HCT116 (cell line): ENCODE results near the gene RSAD2. TPM values are rescaled to one million over a fixed set of nuclear protein-coding genes. Genes with fewer than 3 reads are reported as not detected.

Source experiments
- ATAC-seq: fragments of 200-7000 bp; cut with Tn5 transposase; 2 replicates; pipeline ENCODE4 v1.9.1; 2020; ENCODE audit warnings: mild to moderate bottlenecking, moderate library complexity
- BruUV-seq: library from RNA; stranded (reverse); fragments of 400-500 nt; replicated peaks from 2 replicates; lab custom pipeline; 2021; lab: Mats Ljungman, UMichigan
- CTCF ChIA-PET: fragments of 300-600 bp; sonication (Branson Sonifier 250); formaldehyde crosslinking; loops from one replicate; lab custom pipeline; 2021; ENCODE audit warnings: antibody characterized with exemption; lab: Charles Lee
- POLR2A ChIA-PET: fragments of 300-600, 350-600 bp; sonication (Branson Sonifier 250); formaldehyde crosslinking; loops from one replicate; lab custom pipeline; 2021; ENCODE audit warnings: antibody characterized with exemption; lab: Charles Lee
- RAD21 ChIA-PET, 2 experiments: fragments of 300-600 bp; sonication (Branson Sonifier 250); formaldehyde crosslinking; loops; one replicate each; lab custom pipeline; 2023; ENCODE audit warnings: low total read pairs in 2 of 2; ENCODE audit not compliant: uncharacterized antibody in 2 of 2, unreplicated experiment in 2 of 2, low non-redundant PET in 1 of 2; lab: Charles Lee
- DNase-seq: peaks from one replicate; pipeline ENCODE4 v3.0.0-alpha.2; 2010; ENCODE audit warnings: low read depth, low spot score
- H2AFZ ChIP-seq: fragments of 200-600 bp; shearing (Covaris generic), sonication (generic); 2 replicates; pipeline ENCODE4 v1.6.1; 2017; ENCODE audit warnings: low read depth, mixed run types, mixed read lengths, antibody characterized with exemption, low read length; ENCODE audit not compliant: poor library complexity, severe bottlenecking
- H3K27ac ChIP-seq: 2 replicates; pipeline ENCODE4 v1.5.1; 2012; ENCODE audit warnings: low read depth, low read length
- H3K27me3 ChIP-seq: fragments of 200-600 bp; sonication (generic); 2 replicates; pipeline ENCODE4 v1.6.1; 2016; ENCODE audit warnings: mixed run types, low read length, mixed read lengths; ENCODE audit not compliant: insufficient read depth
- H3K36me3 ChIP-seq, 2 experiments: fragments of 200-500 bp in 1 of 2; fragments of 200-600 bp in 1 of 2; sonication (Bioruptor generic) in 1 of 2; sonication (generic) in 1 of 2; 2 replicates each; pipeline versions ENCODE4 v1.5.1 to v1.6.1; 2014 to 2016; ENCODE audit warnings: low read length in 2 of 2, inconsistent platforms in 1 of 2, mixed read lengths in 1 of 2, mixed run types in 1 of 2; ENCODE audit not compliant: insufficient read depth in 2 of 2, control insufficient read depth in 1 of 2
- H3K4me1 ChIP-seq, 2 experiments: fragments of 200-600 bp in 1 of 2; sonication (generic) in 1 of 2; 2 replicates each; pipeline versions ENCODE4 v1.5.1 to v1.6.1; 2012 to 2017; ENCODE audit warnings: low read length in 2 of 2, inconsistent platforms in 1 of 2, mild to moderate bottlenecking in 1 of 2, mixed read lengths in 1 of 2, mixed run types in 1 of 2, moderate library complexity in 1 of 2; ENCODE audit not compliant: insufficient read depth in 2 of 2, control insufficient read depth in 1 of 2
- H3K4me2 ChIP-seq: fragments of 200-600 bp; sonication (generic); 2 replicates; pipeline ENCODE4 v1.6.1; 2017; ENCODE audit warnings: mixed run types, low read length, mixed read lengths
- H3K4me3 ChIP-seq, 2 experiments: fragments of 200-600 bp in 1 of 2; sonication (generic) in 1 of 2; replicated peaks in 1 of 2; 2 replicates each; pipeline ENCODE4 v1.5.1; 2011 to 2016; ENCODE audit warnings: low read length in 2 of 2, control low read depth in 1 of 2, low read depth in 1 of 2, mild to moderate bottlenecking in 1 of 2, mixed read lengths in 1 of 2, mixed run types in 1 of 2
- H3K79me2 ChIP-seq: fragments of 200-600 bp; sonication (generic); 2 replicates; pipeline ENCODE4 v1.6.1; 2017; ENCODE audit warnings: mild to moderate bottlenecking, mixed run types, low read length, moderate library complexity, mixed read lengths; ENCODE audit not compliant: insufficient read depth
- H3K9ac ChIP-seq: fragments of 200-600 bp; sonication (generic); 2 replicates; pipeline ENCODE4 v1.6.1; 2016; ENCODE audit warnings: low read length, mixed read lengths
- H3K9me2 ChIP-seq: fragments of 200-600 bp; sonication (generic), shearing (Covaris generic); 2 replicates; pipeline ENCODE4 v1.6.1; 2017; ENCODE audit warnings: mixed run types, mild to moderate bottlenecking, moderate library complexity; ENCODE audit not compliant: insufficient read depth
- H3K9me3 ChIP-seq, 2 experiments: fragments of 200-500 bp in 1 of 2; fragments of 200-600 bp in 1 of 2; sonication (Bioruptor generic) in 1 of 2; sonication (generic) in 1 of 2; 2 replicates each; pipeline ENCODE4 v1.6.1; 2014 to 2017; ENCODE audit warnings: low read length in 2 of 2, mixed read lengths in 2 of 2, inconsistent platforms in 1 of 2, low read depth in 1 of 2, mild to moderate bottlenecking in 1 of 2, mixed run types in 1 of 2, moderate library complexity in 1 of 2; ENCODE audit not compliant: control insufficient read depth in 1 of 2, insufficient read depth in 1 of 2
- H4K20me1 ChIP-seq: fragments of 200-600 bp; sonication (generic), shearing (Covaris generic); 2 replicates; pipeline ENCODE4 v1.6.1; 2017; ENCODE audit warnings: mixed run types, mild to moderate bottlenecking, moderate library complexity; ENCODE audit not compliant: insufficient read depth
- EGR1 ChIP-seq: IDR thresholded peaks from 2 replicates; pipeline ENCODE4 v1.6.1; 2012; ENCODE audit warnings: low read depth
- EZH2 ChIP-seq: fragments of 200-600 bp; sonication (generic); IDR thresholded peaks from 2 replicates; pipeline ENCODE4 v1.6.1; 2017; ENCODE audit warnings: antibody characterized with exemption, mixed run types
- EZH2phosphoT487 ChIP-seq: fragments of 200-600 bp; IDR thresholded peaks from 2 replicates; pipeline ENCODE4 v1.6.1; 2018; ENCODE audit warnings: antibody characterized with exemption, borderline replicate concordance
- FOSL1 ChIP-seq: IDR thresholded peaks from 2 replicates; pipeline ENCODE4 v1.6.1; 2012; ENCODE audit warnings: low read depth
- POLR2AphosphoS5 ChIP-seq: IDR thresholded peaks from 2 replicates; pipeline ENCODE4 v1.6.1; 2011; ENCODE audit warnings: mild to moderate bottlenecking, low read depth, low read length, moderate library complexity
- RAD21 ChIP-seq: IDR thresholded peaks from 2 replicates; pipeline ENCODE4 v1.6.1; 2012; ENCODE audit warnings: low read depth, mild to moderate bottlenecking
- SRF ChIP-seq: IDR thresholded peaks from 2 replicates; pipeline ENCODE4 v1.6.1; 2012; ENCODE audit warnings: low read depth
- TCF7L2 ChIP-seq: IDR thresholded peaks from 2 replicates; pipeline ENCODE4 v1.7.0; 2011; ENCODE audit warnings: borderline replicate concordance, inconsistent platforms; ENCODE audit not compliant: insufficient read depth, insufficient read length; ENCODE audit errors: extremely low read depth
- ZBTB33 ChIP-seq: IDR thresholded peaks from 2 replicates; pipeline ENCODE4 v1.6.1; 2011; ENCODE audit warnings: mild to moderate bottlenecking, low read length, moderate library complexity; ENCODE audit not compliant: insufficient replicate concordance; ENCODE audit errors: extremely low read depth
- ZFX ChIP-seq: fragments of 450-650 bp; IDR thresholded peaks from 2 replicates; pipeline ENCODE4 v1.6.1; 2017
- intact Hi-C: fragments of 100-400 bp; cut with micrococcal nuclease; formaldehyde crosslinking; loops from 2 replicates; pipeline ENCODE4 v1.10.0; 2022
- total RNA-seq: library from RNA; stranded (reverse); gene quantifications from one replicate; pipeline ENCODE4 v1.2.1, GENCODE V29; 2021; ENCODE audit not compliant: unreplicated experiment
- TF ChIP-seq, protein P1 (sequence below), 3 experiments: fragments of 200-600 bp in 1 of 3; sonication (generic) in 1 of 3; IDR thresholded peaks in 2 of 3; conservative IDR thresholded peaks in 1 of 3; 2 replicates each; pipeline ENCODE4 v1.5.1; 2012 to 2017; ENCODE audit warnings: low read depth in 2 of 3, low read length in 2 of 3, antibody characterized with exemption in 1 of 3, borderline replicate concordance in 1 of 3, control low read depth in 1 of 3, mild to moderate bottlenecking in 1 of 3, mixed read lengths in 1 of 3, mixed run types in 1 of 3, moderate library complexity in 1 of 3; ENCODE audit not compliant: insufficient read depth in 1 of 3
- TF ChIP-seq, protein P2 (sequence below): IDR thresholded peaks from 2 replicates; pipeline ENCODE4 v1.6.1; 2012; ENCODE audit warnings: low read depth
- TF ChIP-seq, protein P3 (sequence below): IDR thresholded peaks from 2 replicates; pipeline ENCODE4 v1.6.1; 2012

Gene RSAD2
- total RNA-seq, 1 experiment from 2014 or later = not detected

DNA sequence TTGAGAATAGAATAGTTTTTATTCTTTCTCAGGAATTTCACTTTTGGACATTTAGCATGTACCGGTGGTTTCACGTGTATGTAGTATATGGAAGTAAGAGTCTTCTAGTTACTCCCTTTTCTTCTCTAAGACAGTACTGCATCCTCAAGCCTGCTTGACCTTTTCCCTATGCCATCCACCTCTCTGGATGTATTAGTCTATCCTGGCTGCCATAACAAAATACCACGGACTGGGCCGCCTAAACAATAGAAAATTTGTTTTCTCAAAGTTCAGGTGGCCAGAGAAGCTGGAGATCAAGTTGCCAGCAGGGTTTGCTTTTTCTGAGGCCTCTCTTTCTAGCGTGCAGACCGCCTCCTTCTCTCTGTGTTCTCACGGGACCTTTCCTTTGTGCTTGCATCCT lies 10.6 kb upstream of the RSAD2 start:
- no peak overlapping the region for H2AFZ ChIP-seq
- no peaks in the 10 kb centered on the region for H3K36me3 ChIP-seq
- TF ChIP-seq FOSL1 = no peak
- no peak for TF ChIP-seq POLR2AphosphoS5
- no peak for TF ChIP-seq RAD21
- H3K9me3 ChIP-seq = no peaks in the 10 kb centered on the region
- no peaks in the 10 kb centered on the region for H3K9me2 ChIP-seq
- ATAC-seq (no peak), DNase-seq (no peak)
- peak overlapping the region; percentile 93 for H3K4me2 ChIP-seq
- 0 out of 2 replicates have a peak, but pooled peaks cover 4% of the 10 kb centered on the region for H3K27me3 ChIP-seq
- intact Hi-C loops = no loop called here
- ChIA-PET CTCF (interaction anchor here (1.3 kb wide), 1 partner anchor 13 kb away, joined by 3 read pairs; no protein-coding TSS in a partner anchor), RAD21 (no interaction called here), POLR2A (no interaction called here)
- H3K79me2 ChIP-seq = no peaks in the 10 kb centered on the region
- no peak overlapping the region for H3K4me3 ChIP-seq
- no TSS peak for BruUV-seq
- H4K20me1 ChIP-seq = no peaks in the 10 kb centered on the region
- peaks cover 3 to 19% of the 10 kb centered on the region in 2 experiments; a peak in 3 of 4 replicates for H3K4me1 ChIP-seq
- H3K27ac ChIP-seq = no peak overlapping the region
- no peak overlapping the region for H3K9ac ChIP-seq

DNA sequence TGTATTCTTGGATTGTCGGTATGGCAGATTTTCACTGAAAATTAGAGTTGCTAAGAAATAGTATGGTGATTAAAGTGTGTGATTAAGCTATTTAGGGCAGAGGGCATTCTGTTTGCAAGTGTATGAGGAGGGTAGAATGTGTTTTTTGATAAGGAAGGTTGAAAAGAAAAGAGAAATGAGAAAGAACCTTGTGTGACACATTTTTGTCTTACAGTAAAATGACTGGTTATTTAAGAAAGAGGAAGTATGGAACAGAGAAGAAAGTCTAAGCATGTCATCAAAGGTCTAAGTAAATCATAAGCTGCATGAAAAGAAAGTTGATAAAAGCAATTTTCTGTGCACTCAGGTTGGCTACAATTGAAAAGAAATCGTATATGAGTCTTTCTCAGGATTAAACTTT lies 5.2 kb upstream of the RSAD2 start:
- no peak overlapping the region for H3K9ac ChIP-seq
- CTCF ChIA-PET = no interaction called here
- no TSS peak for BruUV-seq
- H3K4me1 ChIP-seq = peaks cover 0 to 3% of the 10 kb centered on the region in 2 experiments; a peak in 1 of 4 replicates
- no peak overlapping the region for H2AFZ ChIP-seq
- no peak overlapping the region for H3K4me3 ChIP-seq
- no peaks in the 10 kb centered on the region for H4K20me1 ChIP-seq
- no peak overlapping the region for H3K27ac ChIP-seq
- H3K9me2 ChIP-seq = no peaks in the 10 kb centered on the region
- no peak for ATAC-seq
- no peaks in the 10 kb centered on the region for H3K79me2 ChIP-seq
- H3K27me3 ChIP-seq = 0 out of 2 replicates have a peak, but pooled peaks cover 4% of the 10 kb centered on the region
- DNase-seq = no peak
- POLR2A ChIA-PET = no interaction called here
- H3K9me3 ChIP-seq = no peaks in the 10 kb centered on the region
- intact Hi-C loops = no loop called here
- H3K36me3 ChIP-seq = no peaks in the 10 kb centered on the region
- RAD21 ChIA-PET = no interaction called here
- no peak overlapping the region for H3K4me2 ChIP-seq
- TF ChIP-seq, protein P1, sequence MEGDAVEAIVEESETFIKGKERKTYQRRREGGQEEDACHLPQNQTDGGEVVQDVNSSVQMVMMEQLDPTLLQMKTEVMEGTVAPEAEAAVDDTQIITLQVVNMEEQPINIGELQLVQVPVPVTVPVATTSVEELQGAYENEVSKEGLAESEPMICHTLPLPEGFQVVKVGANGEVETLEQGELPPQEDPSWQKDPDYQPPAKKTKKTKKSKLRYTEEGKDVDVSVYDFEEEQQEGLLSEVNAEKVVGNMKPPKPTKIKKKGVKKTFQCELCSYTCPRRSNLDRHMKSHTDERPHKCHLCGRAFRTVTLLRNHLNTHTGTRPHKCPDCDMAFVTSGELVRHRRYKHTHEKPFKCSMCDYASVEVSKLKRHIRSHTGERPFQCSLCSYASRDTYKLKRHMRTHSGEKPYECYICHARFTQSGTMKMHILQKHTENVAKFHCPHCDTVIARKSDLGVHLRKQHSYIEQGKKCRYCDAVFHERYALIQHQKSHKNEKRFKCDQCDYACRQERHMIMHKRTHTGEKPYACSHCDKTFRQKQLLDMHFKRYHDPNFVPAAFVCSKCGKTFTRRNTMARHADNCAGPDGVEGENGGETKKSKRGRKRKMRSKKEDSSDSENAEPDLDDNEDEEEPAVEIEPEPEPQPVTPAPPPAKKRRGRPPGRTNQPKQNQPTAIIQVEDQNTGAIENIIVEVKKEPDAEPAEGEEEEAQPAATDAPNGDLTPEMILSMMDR (IDR thresholded peaks at IDR 0.05 in 2 of 3, conservative IDR thresholded peaks at IDR 0.05 in 1 of 3; ENCODE audit: borderline replicate concordance in 1 of 3, insufficient read depth in 1 of 3, low read depth in 2 of 3, low read length in 2 of 3) = no peak
- TF ChIP-seq, protein P2, sequence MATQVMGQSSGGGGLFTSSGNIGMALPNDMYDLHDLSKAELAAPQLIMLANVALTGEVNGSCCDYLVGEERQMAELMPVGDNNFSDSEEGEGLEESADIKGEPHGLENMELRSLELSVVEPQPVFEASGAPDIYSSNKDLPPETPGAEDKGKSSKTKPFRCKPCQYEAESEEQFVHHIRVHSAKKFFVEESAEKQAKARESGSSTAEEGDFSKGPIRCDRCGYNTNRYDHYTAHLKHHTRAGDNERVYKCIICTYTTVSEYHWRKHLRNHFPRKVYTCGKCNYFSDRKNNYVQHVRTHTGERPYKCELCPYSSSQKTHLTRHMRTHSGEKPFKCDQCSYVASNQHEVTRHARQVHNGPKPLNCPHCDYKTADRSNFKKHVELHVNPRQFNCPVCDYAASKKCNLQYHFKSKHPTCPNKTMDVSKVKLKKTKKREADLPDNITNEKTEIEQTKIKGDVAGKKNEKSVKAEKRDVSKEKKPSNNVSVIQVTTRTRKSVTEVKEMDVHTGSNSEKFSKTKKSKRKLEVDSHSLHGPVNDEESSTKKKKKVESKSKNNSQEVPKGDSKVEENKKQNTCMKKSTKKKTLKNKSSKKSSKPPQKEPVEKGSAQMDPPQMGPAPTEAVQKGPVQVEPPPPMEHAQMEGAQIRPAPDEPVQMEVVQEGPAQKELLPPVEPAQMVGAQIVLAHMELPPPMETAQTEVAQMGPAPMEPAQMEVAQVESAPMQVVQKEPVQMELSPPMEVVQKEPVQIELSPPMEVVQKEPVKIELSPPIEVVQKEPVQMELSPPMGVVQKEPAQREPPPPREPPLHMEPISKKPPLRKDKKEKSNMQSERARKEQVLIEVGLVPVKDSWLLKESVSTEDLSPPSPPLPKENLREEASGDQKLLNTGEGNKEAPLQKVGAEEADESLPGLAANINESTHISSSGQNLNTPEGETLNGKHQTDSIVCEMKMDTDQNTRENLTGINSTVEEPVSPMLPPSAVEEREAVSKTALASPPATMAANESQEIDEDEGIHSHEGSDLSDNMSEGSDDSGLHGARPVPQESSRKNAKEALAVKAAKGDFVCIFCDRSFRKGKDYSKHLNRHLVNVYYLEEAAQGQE = no peak
- TF ChIP-seq ZFX = no peak
- no peak for TF ChIP-seq EZH2
- TF ChIP-seq TCF7L2 = no peak
- no peak for TF ChIP-seq EZH2phosphoT487
- TF ChIP-seq ZBTB33 = no peak
- TF ChIP-seq, protein P3, sequence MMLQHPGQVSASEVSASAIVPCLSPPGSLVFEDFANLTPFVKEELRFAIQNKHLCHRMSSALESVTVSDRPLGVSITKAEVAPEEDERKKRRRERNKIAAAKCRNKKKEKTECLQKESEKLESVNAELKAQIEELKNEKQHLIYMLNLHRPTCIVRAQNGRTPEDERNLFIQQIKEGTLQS = no peak
- no peak for TF ChIP-seq EGR1
- no peak for TF ChIP-seq SRF
